ENCODE results near the gene FBXL20.
"Not testable (repeated sequence)": the region's sequence is repeated elsewhere in the genome, so short reads cannot be mapped to it uniquely, and the experiment has no call there.

The FBXL20 gene

GRCh38 chr17:39325528-39326240, 75.7 kb downstream of the FBXL20 start:
- DNase-seq, result no peak

GRCh38 chr17:39318636-39319035, 82.8 kb downstream of the FBXL20 start:
- no peak for DNase-seq

GRCh38 chr17:39306509-39307212, 94.8 kb downstream of the FBXL20 start:
- DNase-seq, result no peak

- no peak for DNase-seq
Observed at GRCh38 chr17:39305978-39306377, 95.4 kb downstream of the FBXL20 start.

- no peak for DNase-seq
Observed at GRCh38 chr17:39304188-39304587, 97.2 kb downstream of the FBXL20 start.

GRCh38 chr17:39294060-39294459, 107.4 kb downstream of the FBXL20 start:
- DNase-seq, result no peak

GRCh38 chr17:39292546-39292945, 108.9 kb downstream of the FBXL20 start:
- DNase-seq, result not testable (repeated sequence)

- not testable (repeated sequence) for DNase-seq
Observed at GRCh38 chr17:39286513-39286912, 114.9 kb downstream of the FBXL20 start.

- no peak for DNase-seq
Observed at GRCh38 chr17:39284685-39285084, 116.7 kb downstream of the FBXL20 start.

- no peak for DNase-seq
Observed at GRCh38 chr17:39283896-39284295, 117.5 kb downstream of the FBXL20 start.

- DNase-seq, result no peak
Observed at GRCh38 chr17:39283098-39283497, 118.3 kb downstream of the FBXL20 start.

GRCh38 chr17:39281806-39282205, 119.6 kb downstream of the FBXL20 start:
- DNase-seq, result no peak

- DNase-seq, result not testable (repeated sequence)
Observed at GRCh38 chr17:39278246-39278645, 123.2 kb downstream of the FBXL20 start.

GRCh38 chr17:39277110-39277509, 124.3 kb downstream of the FBXL20 start:
- no peak for DNase-seq

- no peak for DNase-seq
Observed at GRCh38 chr17:39276113-39276512, 125.3 kb downstream of the FBXL20 start.

- DNase-seq, result no peak
Observed at GRCh38 chr17:39271546-39271945, 129.9 kb downstream of the FBXL20 start.

GRCh38 chr17:39270923-39271322, 130.5 kb downstream of the FBXL20 start:
- DNase-seq, result no peak

- no peak for DNase-seq
Observed at GRCh38 chr17:39264119-39264518, 137.3 kb downstream of the FBXL20 start.

- peak; percentile 49 for DNase-seq
Observed at GRCh38 chr17:39261286-39261685, 140.1 kb downstream of the FBXL20 start.

- no peak for DNase-seq
Observed at GRCh38 chr17:39252788-39253460, 148.5 kb downstream of the FBXL20 start.

GRCh38 chr17:39251997-39252396, 149.4 kb downstream of the FBXL20 start:
- no peak for DNase-seq

GRCh38 chr17:39250076-39250475, 151.3 kb downstream of the FBXL20 start:
- not testable (repeated sequence) for DNase-seq

GRCh38 chr17:39246274-39246673, 155.2 kb downstream of the FBXL20 start:
- no peak for DNase-seq

Data from NCI-H146 (cell line).